WTC11 (cell line): ENCODE measurements around the gene OSCP1.

Experiments used
- ATF1 ChIP-seq: sonication (generic); formaldehyde crosslinking; IDR thresholded peaks from 2 replicates; pipeline ENCODE4 v1.8.1; 2023; ENCODE audit warnings: mild to moderate bottlenecking, moderate library complexity, missing genetic modification reagents
- CTCF ChIP-seq: fragments of 200-600 bp; IDR thresholded peaks from 2 replicates; pipeline ENCODE4 v1.8.0; 2022; ENCODE audit warnings: antibody characterized with exemption
- E2F1 ChIP-seq: sonication (generic); formaldehyde crosslinking; IDR thresholded peaks from 2 replicates; pipeline ENCODE4 v1.8.0; 2022; ENCODE audit warnings: mild to moderate bottlenecking, missing genetic modification reagents
- HMGA2 ChIP-seq: fragments of 250-450 bp; sonication (Bioruptor Pico); IDR thresholded peaks from 2 replicates; pipeline ENCODE4 v1.4.0; 2021; ENCODE audit warnings: mild to moderate bottlenecking, moderate library complexity
- JUN ChIP-seq: sonication (generic); formaldehyde crosslinking; IDR thresholded peaks from 2 replicates; pipeline ENCODE4 v1.8.0; 2023; ENCODE audit warnings: mild to moderate bottlenecking, missing genetic modification reagents
- NR1H2 ChIP-seq: sonication (generic); formaldehyde crosslinking; IDR thresholded peaks from 2 replicates; pipeline ENCODE4 v1.9.0; 2021; ENCODE audit warnings: mild to moderate bottlenecking, moderate library complexity, missing genetic modification reagents
- SP1 ChIP-seq: sonication (generic); formaldehyde crosslinking; conservative IDR thresholded peaks from 2 replicates; pipeline ENCODE4 v1.8.1; 2022; ENCODE audit warnings: missing genetic modification reagents
- ZNF232 ChIP-seq: sonication (generic); formaldehyde crosslinking; IDR thresholded peaks from 2 replicates; pipeline ENCODE4 v1.8.0; 2022; ENCODE audit warnings: mild to moderate bottlenecking, missing genetic modification reagents
- ZNF512 ChIP-seq: sonication (generic); formaldehyde crosslinking; IDR thresholded peaks from 2 replicates; pipeline ENCODE4 v1.8.1; 2022; ENCODE audit warnings: missing genetic modification reagents, borderline replicate concordance
- TF ChIP-seq, protein P1 (sequence below): sonication (generic); formaldehyde crosslinking; conservative IDR thresholded peaks from 2 replicates; pipeline ENCODE4 v1.8.1; 2023; ENCODE audit warnings: mild to moderate bottlenecking, low read depth, missing genetic modification reagents, moderate library complexity
- TF ChIP-seq, protein P2 (sequence below): sonication (generic); formaldehyde crosslinking; IDR thresholded peaks from 2 replicates; pipeline ENCODE4 v1.8.0; 2023; ENCODE audit warnings: missing genetic modification reagents

DNA sequence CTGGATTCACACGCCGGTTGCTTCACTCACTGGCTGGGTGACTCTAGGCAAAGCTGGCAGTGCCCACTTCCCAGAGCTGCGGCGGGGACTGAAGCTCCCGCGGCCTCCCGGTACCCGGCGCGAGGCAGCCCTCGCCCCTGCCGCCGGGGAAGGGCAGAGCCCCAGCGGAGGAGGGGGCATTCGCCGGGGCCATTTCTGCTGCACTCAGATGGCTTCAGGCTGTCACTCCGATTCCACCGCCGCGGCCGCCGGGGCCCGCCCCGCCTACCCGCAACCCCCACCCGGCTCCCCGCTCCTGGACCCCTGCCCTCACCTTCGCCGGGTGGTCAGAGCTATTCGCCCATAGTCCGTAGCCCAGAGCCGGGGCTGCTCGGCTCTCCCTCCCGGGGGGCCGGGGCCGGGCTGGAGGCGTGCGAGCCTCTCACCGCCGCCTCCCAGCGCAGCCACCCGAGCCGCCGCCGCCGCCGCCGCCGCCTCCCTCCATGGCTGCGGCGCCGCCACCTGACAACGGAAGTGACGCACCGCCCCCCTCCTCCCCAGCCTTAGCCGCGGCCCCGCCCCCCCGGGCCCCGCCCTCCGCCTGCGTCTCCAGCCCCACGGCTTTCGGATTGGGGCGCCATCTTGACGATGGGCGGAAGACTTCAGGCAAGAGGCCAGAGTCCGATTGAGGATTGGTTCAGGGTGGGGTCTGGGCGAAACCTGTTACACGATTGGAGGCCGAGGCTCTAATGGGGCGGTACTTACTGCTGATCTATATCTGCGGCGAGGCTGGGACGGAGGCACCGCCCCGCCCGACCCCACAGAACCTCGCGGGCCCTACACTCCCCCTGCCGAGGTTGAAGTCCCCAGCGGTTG lies 64.6 kb downstream of the OSCP1 start, which contains the start of gene STK40:
- peak; percentile 97 for TF ChIP-seq SP1 (CRISPR knock-in tag)
- no peak for TF ChIP-seq CTCF
- TF ChIP-seq, protein P1, sequence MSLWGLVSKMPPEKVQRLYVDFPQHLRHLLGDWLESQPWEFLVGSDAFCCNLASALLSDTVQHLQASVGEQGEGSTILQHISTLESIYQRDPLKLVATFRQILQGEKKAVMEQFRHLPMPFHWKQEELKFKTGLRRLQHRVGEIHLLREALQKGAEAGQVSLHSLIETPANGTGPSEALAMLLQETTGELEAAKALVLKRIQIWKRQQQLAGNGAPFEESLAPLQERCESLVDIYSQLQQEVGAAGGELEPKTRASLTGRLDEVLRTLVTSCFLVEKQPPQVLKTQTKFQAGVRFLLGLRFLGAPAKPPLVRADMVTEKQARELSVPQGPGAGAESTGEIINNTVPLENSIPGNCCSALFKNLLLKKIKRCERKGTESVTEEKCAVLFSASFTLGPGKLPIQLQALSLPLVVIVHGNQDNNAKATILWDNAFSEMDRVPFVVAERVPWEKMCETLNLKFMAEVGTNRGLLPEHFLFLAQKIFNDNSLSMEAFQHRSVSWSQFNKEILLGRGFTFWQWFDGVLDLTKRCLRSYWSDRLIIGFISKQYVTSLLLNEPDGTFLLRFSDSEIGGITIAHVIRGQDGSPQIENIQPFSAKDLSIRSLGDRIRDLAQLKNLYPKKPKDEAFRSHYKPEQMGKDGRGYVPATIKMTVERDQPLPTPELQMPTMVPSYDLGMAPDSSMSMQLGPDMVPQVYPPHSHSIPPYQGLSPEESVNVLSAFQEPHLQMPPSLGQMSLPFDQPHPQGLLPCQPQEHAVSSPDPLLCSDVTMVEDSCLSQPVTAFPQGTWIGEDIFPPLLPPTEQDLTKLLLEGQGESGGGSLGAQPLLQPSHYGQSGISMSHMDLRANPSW (CRISPR knock-in tag) = no peak
- TF ChIP-seq, protein P2, sequence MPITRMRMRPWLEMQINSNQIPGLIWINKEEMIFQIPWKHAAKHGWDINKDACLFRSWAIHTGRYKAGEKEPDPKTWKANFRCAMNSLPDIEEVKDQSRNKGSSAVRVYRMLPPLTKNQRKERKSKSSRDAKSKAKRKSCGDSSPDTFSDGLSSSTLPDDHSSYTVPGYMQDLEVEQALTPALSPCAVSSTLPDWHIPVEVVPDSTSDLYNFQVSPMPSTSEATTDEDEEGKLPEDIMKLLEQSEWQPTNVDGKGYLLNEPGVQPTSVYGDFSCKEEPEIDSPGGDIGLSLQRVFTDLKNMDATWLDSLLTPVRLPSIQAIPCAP = no peak
- TF ChIP-seq HMGA2 (CRISPR knock-in tag) = no peak
- TF ChIP-seq JUN (CRISPR knock-in tag) = no peak
- TF ChIP-seq ATF1 (CRISPR knock-in tag) = no peak
- no peak for TF ChIP-seq NR1H2 (CRISPR knock-in tag)
- TF ChIP-seq E2F1 (CRISPR knock-in tag) = no peak
- TF ChIP-seq ZNF232 = no peak
- no peak for TF ChIP-seq ZNF512
